ENCODE data around the gene MBP.

- TF ChIP-seq CTCF (IDR thresholded peaks at IDR 0.05) (no peak), POLR2A (IDR thresholded peaks at IDR 0.05) (no peak)
Measured at GRCh38 chr18:76977684-76978232, 154.8 kb downstream of the MBP start.

Measured in thyroid gland (tissue), 4 donors.